ENCODE results near the gene SLC9B1.

- TF ChIP-seq CTCF (IDR thresholded peaks at IDR 0.05) (no peak), EZH2 (IDR thresholded peaks at IDR 0.05; ENCODE audit: borderline replicate concordance, insufficient read depth, low read depth, low read length, poor library complexity, severe bottlenecking) (no peak)
Observed at GRCh38 chr4:102862747-102863146, 156.8 kb downstream of the SLC9B1 start.

Data from B cell (primary cell).